Keratinocyte (primary cell): Measurements from ENCODE around the gene GPC5. TPM values are rescaled to one million over a fixed set of nuclear protein-coding genes. Genes with fewer than 3 reads are reported as not detected.

ENCODE experiments used
- DNase-seq: peaks from one replicate; pipeline ENCODE4 v3.0.0-alpha.2; 2011; ENCODE audit warnings: low read depth, missing footprints, low spot score
- FAIRE-seq: peaks from 2 replicates; lab custom pipeline; 2011; peaks lifted over from hg19 to GRCh38; lab: Jason Lieb, UNC
- H2AFZ ChIP-seq: 2 replicates; pipeline ENCODE4 v1.6.0; 2012; ENCODE audit warnings: low read length, control low read depth, inconsistent platforms; ENCODE audit not compliant: control insufficient read depth
- H3K27ac ChIP-seq: 2 replicates; pipeline ENCODE4 v1.5.1; 2011; ENCODE audit warnings: low read length; ENCODE audit not compliant: control insufficient read depth, insufficient read depth
- H3K27me3 ChIP-seq: 3 replicates; pipeline ENCODE4 v1.6.0; 2011; ENCODE audit warnings: low read length; ENCODE audit not compliant: control insufficient read depth, insufficient read depth; ENCODE audit errors: extremely low read depth
- H3K36me3 ChIP-seq, 2 experiments: 2 replicates in 1 of 2; 3 replicates in 1 of 2; pipeline ENCODE4 v1.5.1; 2011; ENCODE audit warnings: low read length in 2 of 2, mild to moderate bottlenecking in 1 of 2; ENCODE audit not compliant: control insufficient read depth in 2 of 2, insufficient read depth in 2 of 2; ENCODE audit errors: extremely low read depth in 1 of 2
- H3K4me1 ChIP-seq: 3 replicates; pipeline ENCODE4 v1.5.1; 2011; ENCODE audit warnings: low read length; ENCODE audit not compliant: control insufficient read depth, insufficient read depth; ENCODE audit errors: extremely low read depth
- H3K4me2 ChIP-seq: 3 replicates; pipeline ENCODE4 v1.6.0; 2011; ENCODE audit warnings: low read depth, low read length; ENCODE audit not compliant: control insufficient read depth, insufficient read depth; ENCODE audit errors: extremely low read depth
- H3K4me3 ChIP-seq, 3 experiments: fragments of 200-600 bp in 1 of 3; sonication (generic) in 1 of 3; 2 replicates in 2 of 3; 3 replicates in 1 of 3; pipeline ENCODE4 v1.5.1; 2011 to 2016; ENCODE audit warnings: low read length in 3 of 3, mild to moderate bottlenecking in 3 of 3, control low read depth in 2 of 3, inconsistent platforms in 1 of 3, low read depth in 1 of 3, mixed read lengths in 1 of 3, mixed run types in 1 of 3, moderate library complexity in 1 of 3; ENCODE audit not compliant: control insufficient read depth in 2 of 3, insufficient read depth in 2 of 3; ENCODE audit errors: extremely low read depth in 1 of 3
- H3K79me2 ChIP-seq: 2 replicates; pipeline ENCODE4 v1.6.0; 2012; ENCODE audit warnings: low read length; ENCODE audit not compliant: control insufficient read depth, insufficient read depth
- H3K9ac ChIP-seq: 3 replicates; pipeline ENCODE4 v1.6.0; 2011; ENCODE audit warnings: low read length; ENCODE audit not compliant: control insufficient read depth, insufficient read depth; ENCODE audit errors: extremely low read depth
- H3K9me1 ChIP-seq: 3 replicates; pipeline ENCODE4 v1.6.0; 2011; ENCODE audit warnings: low read length; ENCODE audit not compliant: control insufficient read depth, insufficient read depth; ENCODE audit errors: extremely low read depth
- H3K9me3 ChIP-seq: 2 replicates; pipeline ENCODE4 v1.5.1; 2012; ENCODE audit warnings: low read depth, low read length; ENCODE audit not compliant: control insufficient read depth
- H4K20me1 ChIP-seq: 3 replicates; pipeline ENCODE4 v1.6.0; 2011; ENCODE audit warnings: low read length; ENCODE audit not compliant: control insufficient read depth, insufficient read depth; ENCODE audit errors: extremely low read depth
- EZH2 ChIP-seq: IDR thresholded peaks from one replicate; pipeline ENCODE4 v1.6.1; 2012; ENCODE audit warnings: inconsistent platforms, mild to moderate bottlenecking, low read length, moderate library complexity
- dilution Hi-C: fragments of 300-500 bp; cut with MboI; formaldehyde crosslinking; loops from one replicate; pipeline ENCODE4 v1.7.0; 2020; ENCODE audit warnings: low sequenced_read_pairs; ENCODE audit not compliant: extremely low pct_ligation_motif_present
- polyA plus RNA-seq, 5 experiments: library from polyadenylated mRNA; depleted of rRNA in 3 of 5; stranded (reverse) in 3 of 5; stranded (forward) in 1 of 5; unstranded in 1 of 5; fragments of >200 nt; gene quantifications; 1 replicate in 1 of 5; 2 replicates in 3 of 5; 3 replicates in 1 of 5; pipeline versions ENCODE4 v1.2.1 to v1.2.3, GENCODE V29; 2011 to 2012; ENCODE audit warnings: missing spikeins in 2 of 5, low read depth in 1 of 5, low replicate concordance in 1 of 5
- TF ChIP-seq, protein P1 (sequence below), 3 experiments: IDR thresholded peaks in 1 of 3; conservative IDR thresholded peaks in 1 of 3; optimal IDR thresholded peaks in 1 of 3; 2 replicates in 2 of 3; 3 replicates in 1 of 3; pipeline versions ENCODE3 to v1.5.1; 2011; ENCODE audit warnings: low read length in 3 of 3, mild to moderate bottlenecking in 3 of 3, moderate library complexity in 2 of 3, control low read depth in 1 of 3, inconsistent platforms in 1 of 3; ENCODE audit not compliant: insufficient read depth in 2 of 3; ENCODE audit errors: extremely low read depth in 1 of 3

Gene GPC5
- polyA plus RNA-seq, 1 donor (not counting 4 experiments of a cell fraction or from before 2014, with no cell fraction given): 0.10 TPM

DNA sequence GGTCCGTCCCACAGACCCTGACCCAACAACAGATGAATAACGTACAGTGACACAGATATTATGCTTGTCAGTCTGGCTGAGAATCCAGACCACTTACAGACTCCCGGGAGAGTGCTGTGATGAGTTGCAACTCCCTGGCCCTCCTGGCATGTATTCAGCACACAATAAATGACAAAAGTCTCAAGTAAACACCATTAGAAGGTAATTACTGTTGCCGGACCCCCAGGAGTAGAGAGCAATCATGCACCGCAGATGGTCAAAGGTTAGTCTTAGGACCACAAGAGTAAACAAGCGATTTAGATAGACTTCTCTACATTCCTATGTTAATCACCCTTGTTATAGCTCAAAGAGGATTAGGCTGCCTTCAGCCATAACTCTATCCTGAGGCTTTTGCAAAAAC is 1101.8 kb downstream of the GPC5 start:
- H3K27ac ChIP-seq: no peak overlapping the region
- no peaks in the 10 kb centered on the region for H3K27me3 ChIP-seq
- no peaks in the 10 kb centered on the region for H3K9me1 ChIP-seq
- H3K79me2 ChIP-seq: no peaks in the 10 kb centered on the region
- no peak overlapping the region for H3K4me3 ChIP-seq
- H3K9ac ChIP-seq: no peak overlapping the region
- no peaks in the 10 kb centered on the region for H3K9me3 ChIP-seq
- H3K4me1 ChIP-seq: no peaks in the 10 kb centered on the region
- H4K20me1 ChIP-seq: no peaks in the 10 kb centered on the region
- no peak overlapping the region for H3K4me2 ChIP-seq
- FAIRE-seq: no peak
- H3K36me3 ChIP-seq: no peaks in the 10 kb centered on the region
- TF ChIP-seq EZH2: no peak
- TF ChIP-seq, protein P1, sequence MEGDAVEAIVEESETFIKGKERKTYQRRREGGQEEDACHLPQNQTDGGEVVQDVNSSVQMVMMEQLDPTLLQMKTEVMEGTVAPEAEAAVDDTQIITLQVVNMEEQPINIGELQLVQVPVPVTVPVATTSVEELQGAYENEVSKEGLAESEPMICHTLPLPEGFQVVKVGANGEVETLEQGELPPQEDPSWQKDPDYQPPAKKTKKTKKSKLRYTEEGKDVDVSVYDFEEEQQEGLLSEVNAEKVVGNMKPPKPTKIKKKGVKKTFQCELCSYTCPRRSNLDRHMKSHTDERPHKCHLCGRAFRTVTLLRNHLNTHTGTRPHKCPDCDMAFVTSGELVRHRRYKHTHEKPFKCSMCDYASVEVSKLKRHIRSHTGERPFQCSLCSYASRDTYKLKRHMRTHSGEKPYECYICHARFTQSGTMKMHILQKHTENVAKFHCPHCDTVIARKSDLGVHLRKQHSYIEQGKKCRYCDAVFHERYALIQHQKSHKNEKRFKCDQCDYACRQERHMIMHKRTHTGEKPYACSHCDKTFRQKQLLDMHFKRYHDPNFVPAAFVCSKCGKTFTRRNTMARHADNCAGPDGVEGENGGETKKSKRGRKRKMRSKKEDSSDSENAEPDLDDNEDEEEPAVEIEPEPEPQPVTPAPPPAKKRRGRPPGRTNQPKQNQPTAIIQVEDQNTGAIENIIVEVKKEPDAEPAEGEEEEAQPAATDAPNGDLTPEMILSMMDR (optimal IDR thresholded peaks at IDR 0.05 in 1 of 3, IDR thresholded peaks at IDR 0.05 in 1 of 3, conservative IDR thresholded peaks at IDR 0.05 in 1 of 3; ENCODE audit: extremely low read depth in 1 of 3, insufficient read depth in 2 of 3, low read length in 3 of 3): no peak
- DNase-seq: no peak
- dilution Hi-C loops: no loop called here
- H2AFZ ChIP-seq: no peak overlapping the region

DNA sequence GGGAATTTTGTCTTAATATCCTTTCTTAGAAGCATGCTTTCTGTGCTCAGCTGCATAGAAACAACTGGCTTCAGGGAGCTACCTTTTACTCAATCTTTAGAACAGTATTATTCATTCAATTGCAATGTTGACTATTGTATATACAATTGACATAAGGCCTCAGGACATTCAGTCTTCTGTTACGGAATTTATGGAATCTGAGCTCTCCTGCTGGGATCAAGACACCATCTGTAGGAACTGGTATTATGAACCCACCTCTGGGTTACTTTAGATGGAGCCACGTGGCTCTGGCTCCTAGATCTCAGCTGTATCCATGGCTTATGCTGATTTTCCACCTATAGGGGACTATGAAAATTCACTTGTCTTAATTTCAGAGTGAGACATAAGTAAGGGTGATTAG is 1112.0 kb downstream of the GPC5 start:
- dilution Hi-C loops: no loop called here
- DNase-seq (peak; percentile 50), FAIRE-seq (peak; percentile 86)
- no peaks in the 10 kb centered on the region for H3K9me3 ChIP-seq
- H3K27ac ChIP-seq: no peak overlapping the region
- H3K4me2 ChIP-seq: no peak overlapping the region
- TF ChIP-seq EZH2: no peak
- TF ChIP-seq, protein P1 (optimal IDR thresholded peaks at IDR 0.05 in 1 of 3, IDR thresholded peaks at IDR 0.05 in 1 of 3, conservative IDR thresholded peaks at IDR 0.05 in 1 of 3; ENCODE audit: extremely low read depth in 1 of 3, insufficient read depth in 2 of 3, low read length in 3 of 3): no peak
- H3K9me1 ChIP-seq: no peaks in the 10 kb centered on the region
- H2AFZ ChIP-seq: peak overlapping the region; percentile 57
- no peaks in the 10 kb centered on the region for H3K27me3 ChIP-seq
- H4K20me1 ChIP-seq: no peaks in the 10 kb centered on the region
- no peaks in the 10 kb centered on the region for H3K79me2 ChIP-seq
- H3K4me1 ChIP-seq: peaks cover 20% of the 10 kb centered on the region
- no peak overlapping the region for H3K9ac ChIP-seq
- no peak overlapping the region for H3K4me3 ChIP-seq
- H3K36me3 ChIP-seq: no peaks in the 10 kb centered on the region
